Midbrain (tissue), 1 donor: ENCODE measurements around the gene LAMC1.

Experiments used
- DNase-seq: peaks from one replicate; lab custom pipeline; 2025; lab: John Stamatoyannopoulos, UW

The LAMC1 gene

DNA sequence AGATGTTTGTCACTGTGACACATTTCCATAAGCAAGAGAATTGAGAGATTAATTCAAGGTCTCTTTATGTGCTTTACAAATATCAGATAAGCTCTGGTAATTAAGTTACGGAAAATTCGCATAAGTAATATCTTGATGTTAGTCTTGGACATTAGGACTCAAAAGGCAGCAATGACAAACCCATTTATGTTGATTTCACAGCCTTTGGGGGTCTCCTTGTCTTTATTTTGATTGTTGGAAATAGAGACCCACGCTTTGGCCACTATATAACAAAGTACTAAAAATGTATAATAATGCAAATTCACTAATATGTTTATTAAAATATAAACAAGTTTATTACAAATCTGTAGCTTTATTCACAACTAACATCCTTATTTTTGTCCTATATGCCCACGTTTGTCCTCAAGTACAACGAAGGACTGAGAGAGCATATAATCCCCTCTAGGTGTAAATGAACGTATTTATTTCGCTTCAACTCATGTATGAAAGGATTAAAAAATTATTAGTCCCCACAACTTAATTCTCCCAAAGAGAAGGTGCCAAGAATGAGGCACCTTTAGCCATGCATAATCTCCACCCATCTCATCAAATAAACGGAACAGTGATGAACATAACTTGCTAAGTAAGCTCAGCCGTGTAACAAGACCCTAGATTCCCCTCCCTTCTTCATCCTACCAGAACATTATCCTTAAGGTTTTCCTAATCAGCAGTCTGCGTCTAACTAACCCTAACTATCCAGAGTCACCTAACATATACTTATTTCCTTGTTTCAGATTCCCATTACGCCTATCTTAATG is 1.6 kb upstream of the LAMC1 start:
- no peak for DNase-seq

DNA sequence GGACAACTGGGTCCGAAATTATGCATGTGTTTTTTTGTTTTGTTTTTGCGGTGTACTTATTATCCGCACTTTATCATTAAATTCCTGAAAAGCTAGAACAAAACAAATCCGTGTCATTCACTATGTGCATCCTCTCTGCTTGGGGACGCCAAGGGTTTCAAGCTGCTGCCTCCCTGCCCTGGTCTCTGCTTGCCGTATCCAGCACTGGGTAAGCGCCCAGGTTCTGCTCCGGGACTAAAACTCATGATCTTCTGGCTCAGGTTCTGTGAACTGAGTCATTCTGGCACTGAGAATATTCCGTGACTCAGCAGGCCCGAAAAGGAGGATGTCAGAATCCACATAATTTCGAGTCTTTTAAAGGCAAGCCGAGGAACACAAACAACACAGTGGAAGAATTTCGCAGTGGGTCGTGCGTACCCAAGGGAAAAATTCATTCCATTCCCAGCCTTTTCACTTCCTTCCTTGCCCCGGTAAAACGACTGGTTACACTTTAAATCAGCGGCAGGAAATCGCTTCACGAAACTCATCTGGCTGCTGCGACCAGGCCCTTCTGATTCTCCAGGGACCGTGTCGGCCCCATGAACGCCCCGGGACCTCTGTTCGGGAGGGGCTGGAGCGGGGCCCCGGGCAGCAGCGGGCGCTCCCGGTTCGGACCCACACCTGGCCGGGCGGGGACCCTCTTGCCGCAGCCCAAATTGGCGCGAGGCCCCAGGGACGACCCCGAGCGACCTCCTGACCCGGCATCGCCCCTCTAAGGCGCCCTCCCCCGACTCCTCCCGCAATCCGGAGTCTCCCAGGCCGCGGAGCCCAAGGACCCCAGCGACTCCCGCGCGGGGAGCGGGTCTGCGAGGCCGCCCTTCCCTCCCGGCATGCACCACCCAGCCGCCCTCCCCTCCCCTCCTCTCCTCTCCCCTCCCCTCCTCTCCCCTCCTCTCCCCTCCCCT is 746 bp upstream of the LAMC1 start:
- peak; percentile 76 for DNase-seq

DNA sequence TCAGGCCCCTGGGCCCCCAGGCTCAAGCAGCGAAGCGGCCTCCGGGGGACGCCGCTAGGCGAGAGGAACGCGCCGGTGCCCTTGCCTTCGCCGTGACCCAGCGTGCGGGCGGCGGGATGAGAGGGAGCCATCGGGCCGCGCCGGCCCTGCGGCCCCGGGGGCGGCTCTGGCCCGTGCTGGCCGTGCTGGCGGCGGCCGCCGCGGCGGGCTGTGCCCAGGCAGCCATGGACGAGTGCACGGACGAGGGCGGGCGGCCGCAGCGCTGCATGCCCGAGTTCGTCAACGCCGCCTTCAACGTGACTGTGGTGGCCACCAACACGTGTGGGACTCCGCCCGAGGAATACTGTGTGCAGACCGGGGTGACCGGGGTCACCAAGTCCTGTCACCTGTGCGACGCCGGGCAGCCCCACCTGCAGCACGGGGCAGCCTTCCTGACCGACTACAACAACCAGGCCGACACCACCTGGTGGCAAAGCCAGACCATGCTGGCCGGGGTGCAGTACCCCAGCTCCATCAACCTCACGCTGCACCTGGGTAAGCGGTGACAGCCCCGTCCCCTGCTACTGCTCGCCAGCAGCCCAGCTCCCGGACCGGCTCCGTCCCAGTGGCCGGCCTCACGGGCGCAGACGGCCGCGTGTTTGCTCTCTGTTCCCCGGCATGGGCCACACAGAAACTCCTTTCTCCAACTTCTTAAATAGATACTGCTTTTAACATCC is 539 bp downstream of the LAMC1 start:
- DNase-seq: no peak

DNA sequence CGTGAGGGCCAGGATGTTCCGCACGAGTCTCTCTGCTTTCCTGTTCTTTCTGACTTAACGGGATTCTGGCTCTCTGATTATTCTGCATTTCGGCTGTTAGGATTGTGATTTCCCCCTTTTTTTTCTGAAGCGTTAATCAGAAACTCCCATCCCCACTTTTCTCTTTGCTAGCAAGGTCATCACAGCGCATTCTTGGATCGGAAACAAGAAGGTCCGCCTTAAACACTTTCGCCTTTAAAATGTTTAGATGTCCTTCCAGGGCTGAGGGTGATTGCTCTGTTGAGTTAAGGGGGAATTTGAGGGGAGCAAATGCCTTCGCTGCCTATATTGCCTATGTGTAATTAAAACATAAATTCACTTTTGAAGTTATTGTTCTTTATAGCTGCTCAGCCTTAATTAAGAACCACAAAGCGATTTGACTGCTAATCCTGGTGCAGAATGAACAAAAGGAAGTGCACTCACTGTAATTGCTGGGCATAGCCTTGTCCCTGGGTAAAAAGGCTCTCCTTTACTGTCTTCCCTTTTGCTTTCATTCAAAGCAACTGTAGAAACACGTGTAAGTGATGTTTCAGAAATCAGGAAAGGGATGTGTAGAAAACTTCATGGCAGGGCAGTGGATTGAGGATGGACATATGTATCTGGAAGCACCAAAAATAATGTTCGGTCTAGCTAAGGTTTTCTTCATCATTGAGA is 1.2 kb downstream of the LAMC1 start:
- no peak for DNase-seq

DNA sequence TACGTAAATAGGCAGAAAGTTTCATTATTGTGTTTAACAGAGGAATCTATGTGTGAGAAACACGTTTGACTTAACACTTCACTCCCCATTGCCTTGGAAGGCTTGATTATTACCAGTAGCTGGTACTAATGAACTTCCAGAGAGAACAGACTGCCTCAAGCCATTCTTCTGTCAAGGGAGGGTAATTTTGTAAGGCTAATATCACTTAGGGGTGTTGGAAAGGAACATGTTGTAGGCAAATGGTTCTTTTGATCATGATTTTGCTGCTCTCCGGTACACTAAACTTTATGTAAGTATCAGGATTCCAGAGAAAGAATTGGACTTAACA is 1.8 kb downstream of the LAMC1 start:
- no peak for DNase-seq

DNA sequence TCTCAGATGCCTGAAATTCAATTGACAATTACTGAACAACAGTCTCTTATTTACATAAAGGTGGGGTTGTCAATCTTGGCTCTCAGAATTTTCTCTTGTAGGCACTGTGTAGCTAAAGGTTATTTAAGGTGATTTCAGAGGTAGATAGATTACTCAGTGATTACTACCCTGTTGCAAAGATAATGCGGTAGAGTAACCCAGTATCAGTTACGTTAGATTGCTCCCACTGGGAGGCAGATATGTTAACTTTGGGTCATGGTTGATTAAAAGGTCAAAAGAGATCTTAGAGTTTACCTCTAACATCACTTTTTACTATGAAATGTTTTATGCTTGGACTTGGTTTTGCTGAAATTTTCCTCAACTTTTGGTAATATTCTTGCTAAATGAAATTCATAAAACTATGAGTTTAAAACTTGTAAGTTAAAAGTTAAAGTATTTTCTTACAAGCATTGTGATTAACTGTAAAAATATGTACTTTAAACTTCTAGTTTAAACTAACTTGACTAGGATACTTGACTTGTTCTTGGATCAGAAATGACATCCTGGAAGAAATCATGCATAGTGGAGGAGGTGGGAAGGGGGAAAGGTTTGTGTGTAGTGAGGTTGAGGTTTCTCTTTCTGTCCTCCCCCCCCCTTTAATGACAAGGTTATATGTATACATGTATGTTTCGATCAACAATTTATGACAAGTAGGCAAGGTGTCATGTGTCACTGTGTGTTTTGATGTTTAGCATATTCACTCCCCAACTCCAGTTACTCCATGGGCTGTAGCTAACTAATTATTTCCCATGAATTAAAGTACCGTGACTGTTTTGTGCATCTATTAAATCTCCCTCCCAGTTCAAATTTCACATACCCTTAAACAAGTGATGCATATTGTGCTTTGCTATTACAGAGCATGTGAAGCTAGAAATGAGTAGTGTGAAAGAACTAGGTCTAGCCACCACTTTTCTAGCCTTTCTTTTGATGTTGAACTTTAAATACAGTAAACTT is 2.9 kb downstream of the LAMC1 start:
- no peak for DNase-seq

DNA sequence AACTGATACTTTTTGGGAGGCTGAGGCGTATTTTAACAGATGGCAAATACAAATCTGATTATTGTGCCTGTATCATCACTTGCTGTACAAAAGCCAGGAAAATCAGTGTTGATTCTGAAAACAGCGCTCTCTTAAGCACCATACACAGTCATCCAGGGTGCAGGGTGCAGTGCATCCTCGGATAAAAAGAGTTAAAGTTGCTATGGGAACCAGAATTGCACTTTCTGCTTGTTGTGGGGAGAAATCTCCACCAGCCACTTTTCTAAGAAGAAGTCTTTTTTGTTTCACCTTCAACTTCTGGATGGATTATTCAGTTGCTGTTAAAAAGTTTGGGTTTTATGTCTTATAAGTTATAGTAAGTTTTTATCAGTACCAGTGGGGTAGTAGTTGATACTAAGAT is 3.8 kb downstream of the LAMC1 start:
- no peak for DNase-seq

DNA sequence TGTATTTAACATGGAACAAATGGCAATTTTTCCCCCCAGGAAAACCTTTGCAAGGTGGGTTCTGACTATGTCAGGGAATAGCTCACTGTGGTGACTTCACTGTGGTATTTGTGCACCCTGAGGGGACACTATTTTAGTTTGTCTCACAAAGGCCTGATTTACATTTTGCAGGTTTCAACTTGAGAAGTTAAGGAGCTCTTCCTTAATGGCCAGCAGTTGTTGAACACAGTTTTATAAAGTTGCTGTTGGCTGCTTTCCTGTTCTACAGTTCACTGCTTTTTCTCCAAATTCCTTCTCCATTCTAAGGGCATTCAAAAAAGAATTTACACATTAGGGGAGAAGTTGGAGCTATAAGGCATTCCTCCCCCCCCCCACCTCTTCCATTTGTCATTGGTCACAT is 4.6 kb downstream of the LAMC1 start:
- no peak for DNase-seq

DNA sequence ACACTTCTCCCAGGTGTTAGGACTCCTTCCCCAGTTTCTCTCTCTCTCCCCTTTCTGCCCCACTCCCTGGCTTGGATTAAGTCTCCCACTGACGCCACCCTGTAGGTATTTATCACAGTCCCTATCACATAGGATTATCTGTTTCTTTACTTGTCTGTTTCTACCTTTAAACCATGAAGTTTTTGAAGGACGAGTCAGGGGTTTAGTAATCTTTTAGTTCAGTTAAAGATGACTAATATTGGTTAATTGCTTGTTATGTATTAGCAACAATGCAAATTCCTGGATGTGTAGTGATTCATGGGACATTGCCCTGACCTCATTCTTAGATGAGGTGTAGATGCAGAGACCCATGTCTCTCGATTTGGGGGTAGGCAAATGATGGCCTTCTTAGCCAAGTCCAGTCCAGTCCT is 6.4 kb downstream of the LAMC1 start:
- no peak for DNase-seq

DNA sequence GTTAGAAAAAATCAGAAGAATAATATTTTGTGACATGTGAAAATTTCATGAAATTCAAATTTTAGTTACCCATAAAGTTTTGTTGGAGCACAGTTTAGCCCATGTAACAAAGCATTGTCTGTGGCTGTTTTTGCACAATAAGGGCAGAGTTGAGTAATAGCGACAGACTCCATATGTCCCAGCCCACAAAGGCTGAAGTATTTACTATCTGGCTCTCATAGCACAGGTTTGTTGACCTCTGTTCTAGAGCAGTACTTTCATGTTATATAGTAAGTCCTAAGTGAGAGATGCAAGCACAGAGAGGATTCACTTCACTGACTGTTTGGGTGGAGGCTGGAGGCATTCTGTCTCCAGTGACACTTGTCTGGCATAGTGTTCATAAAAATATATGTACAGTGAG is 6.8 kb downstream of the LAMC1 start:
- no peak for DNase-seq

DNA sequence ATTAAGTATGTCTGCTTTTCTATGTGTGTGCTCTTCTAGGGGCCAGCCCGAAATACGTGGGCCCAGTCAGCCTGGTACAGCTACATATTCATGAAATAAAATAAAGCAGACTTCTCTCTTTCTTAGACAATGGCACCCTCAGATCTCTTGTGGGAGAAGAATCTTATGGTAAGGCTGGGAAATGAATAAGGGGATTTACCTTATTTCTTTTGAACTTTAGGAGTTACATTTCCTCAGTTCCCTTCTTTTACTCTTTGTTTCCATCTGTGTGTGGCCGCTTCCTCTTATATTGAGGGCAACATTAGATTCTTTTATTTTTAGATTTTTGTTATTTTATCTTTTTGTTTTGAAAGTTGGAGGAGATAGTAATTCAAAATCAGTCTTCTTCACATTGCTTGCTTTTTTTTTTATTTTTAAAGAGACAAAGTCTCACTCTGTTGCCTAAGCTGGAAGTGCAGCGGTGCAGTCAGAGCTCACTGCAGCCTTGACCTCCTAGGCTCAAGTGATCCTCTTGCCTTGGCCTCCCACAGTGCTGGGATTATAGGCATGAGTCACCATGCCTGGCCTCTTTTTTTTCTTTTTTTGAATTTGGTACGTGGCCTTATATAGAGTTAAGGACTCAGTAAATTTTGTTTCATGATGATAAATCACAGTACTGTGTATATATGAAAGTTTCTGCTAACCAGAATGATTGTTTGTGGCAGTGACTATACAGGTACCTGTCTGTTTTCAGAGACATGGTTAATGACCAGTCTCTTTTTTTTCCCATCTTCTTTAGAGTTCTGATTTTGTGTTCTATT is 9.1 kb downstream of the LAMC1 start:
- no peak for DNase-seq

DNA sequence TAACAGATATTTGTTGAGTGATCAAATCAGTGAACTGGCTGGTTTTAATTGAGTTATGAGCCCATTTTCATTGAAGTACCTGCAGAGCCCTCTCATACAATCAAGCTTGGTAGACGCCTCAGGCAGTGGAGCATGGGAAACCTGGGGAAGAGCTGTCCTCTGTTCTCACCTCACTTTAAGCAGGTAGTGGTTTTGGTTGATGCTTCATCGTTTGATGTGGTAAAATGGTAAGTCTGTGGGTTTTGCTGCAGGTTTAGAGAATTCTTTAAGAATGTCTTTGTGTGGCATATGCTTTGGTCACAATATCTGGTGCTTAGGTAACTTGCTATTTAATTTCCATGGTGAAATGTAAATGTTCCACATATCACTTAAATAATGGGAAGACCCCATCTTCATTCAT is 10.0 kb downstream of the LAMC1 start:
- no peak for DNase-seq

DNA sequence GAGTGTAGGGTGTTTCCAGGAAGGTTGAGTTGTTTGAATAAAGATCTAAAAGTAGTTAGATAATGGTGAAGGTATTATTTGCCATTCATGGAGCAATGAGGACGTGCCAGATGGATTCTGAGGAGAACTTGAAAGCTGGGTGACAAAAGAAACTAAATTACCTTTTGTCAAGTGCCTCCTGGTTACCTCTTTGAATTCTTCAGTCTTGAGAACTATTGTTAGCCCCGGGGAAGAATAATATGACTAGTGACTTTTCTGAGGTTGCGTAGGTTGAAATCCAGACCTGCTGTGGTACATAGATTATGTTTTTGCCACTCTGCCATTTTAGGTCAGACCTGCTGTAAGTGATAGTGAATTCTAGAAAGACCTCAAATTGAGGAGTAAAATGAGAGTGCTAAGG is 11.5 kb downstream of the LAMC1 start:
- DNase-seq: no peak

DNA sequence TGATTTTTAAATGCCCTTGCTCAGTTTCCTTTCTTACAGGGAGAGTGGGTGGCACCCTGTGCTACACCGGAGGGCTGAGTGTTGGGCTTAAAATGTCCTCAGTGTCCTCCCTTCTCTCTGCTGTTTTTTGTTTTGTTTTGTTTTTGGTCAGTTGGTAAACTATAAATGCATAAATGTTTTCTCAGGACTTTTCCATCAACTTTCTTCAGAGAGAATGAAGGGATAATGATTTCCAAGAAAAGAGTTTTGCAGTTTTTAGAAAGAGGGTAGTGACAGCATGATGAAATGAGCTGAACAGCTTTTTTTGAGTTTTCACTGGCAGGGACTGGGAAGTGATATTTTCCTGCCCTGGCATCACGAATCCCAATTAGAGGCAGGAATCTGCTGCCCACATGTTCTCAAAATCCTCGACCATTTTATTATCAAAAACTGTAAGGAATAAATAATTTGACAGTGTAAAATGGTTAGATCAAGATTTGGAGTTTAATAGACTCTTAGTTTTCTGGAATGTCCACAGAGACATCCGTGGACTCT is 15.2 kb downstream of the LAMC1 start:
- no peak for DNase-seq

DNA sequence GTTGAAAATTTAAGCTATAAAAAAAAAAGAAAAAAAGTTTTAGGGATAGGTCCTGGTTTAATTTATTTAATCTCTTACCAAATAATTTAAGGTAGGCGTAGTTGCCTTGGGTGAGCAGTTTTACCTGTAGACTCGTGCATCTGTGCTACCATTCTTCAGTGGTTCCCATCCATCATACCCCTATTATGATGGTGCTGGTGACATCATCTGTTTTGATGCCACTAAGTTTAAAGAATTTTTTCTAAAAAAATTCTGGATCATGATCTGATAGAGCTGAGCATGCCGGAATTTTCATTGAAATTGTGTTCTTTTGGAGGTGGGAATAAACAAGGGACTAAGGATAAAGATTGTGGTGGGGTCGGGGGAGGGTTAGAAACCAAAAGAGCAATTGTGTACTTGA is 15.7 kb downstream of the LAMC1 start:
- no peak for DNase-seq

DNA sequence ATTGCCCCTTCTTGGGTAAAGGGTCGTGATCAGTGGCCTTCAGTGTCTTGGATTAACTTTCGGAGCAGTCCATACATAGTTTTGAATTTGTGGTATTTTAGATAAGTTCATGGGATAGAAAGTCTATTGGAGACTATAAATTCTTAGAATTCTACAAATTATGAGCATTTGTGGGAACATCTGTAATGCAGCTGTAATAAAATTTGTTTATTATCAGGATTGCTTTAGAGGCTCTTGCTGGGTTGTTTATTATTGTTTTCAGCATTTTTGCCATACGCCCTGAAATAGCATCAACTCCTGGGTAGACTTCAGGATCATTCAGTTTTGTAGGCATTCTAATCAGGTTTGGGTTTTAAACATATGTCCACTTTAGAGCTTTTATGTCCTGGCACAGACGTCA is 16.1 kb downstream of the LAMC1 start:
- DNase-seq: no peak

DNA sequence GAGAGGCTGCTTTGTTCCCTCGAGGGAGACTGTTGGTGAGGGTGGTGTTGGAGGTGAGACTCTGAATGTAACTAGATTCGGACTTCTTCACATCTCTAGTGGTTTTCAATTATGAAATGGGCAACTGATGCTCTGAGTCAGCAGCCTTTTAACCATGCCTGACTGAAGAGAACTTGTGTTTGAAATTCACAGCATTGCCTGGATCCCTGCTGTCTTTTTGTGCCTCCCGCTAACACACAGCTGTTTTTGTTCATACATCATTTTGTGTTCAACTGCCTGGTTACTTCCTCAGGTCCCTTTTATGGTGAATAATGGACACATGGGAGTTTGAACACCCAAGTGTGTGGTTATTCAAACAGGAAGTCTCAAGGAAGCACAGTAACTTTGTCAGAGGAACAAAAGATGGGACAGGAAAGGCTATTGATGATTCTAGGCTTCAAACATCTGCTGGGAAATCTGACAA is 16.8 kb downstream of the LAMC1 start:
- DNase-seq: no peak

DNA sequence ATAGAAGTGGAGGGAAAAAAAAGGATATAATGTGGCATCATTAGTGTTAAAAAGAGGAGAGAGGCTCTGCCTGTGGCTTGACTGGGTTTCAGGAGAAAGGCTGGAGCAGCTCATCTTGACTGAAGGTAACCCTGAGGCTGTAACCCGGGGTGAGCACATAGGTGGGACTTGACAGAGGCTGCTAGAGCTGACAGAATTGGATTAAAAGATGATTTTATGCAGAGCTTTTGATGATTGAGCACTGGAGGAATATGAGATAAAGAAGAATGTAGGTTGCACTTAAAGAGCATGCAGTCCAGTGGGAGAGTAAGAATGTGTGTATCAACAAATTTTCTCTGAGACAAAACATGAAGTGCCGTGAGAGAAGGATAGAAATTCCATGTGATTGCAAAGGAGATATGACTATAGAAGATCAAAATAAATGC is 17.3 kb downstream of the LAMC1 start:
- no peak for DNase-seq

DNA sequence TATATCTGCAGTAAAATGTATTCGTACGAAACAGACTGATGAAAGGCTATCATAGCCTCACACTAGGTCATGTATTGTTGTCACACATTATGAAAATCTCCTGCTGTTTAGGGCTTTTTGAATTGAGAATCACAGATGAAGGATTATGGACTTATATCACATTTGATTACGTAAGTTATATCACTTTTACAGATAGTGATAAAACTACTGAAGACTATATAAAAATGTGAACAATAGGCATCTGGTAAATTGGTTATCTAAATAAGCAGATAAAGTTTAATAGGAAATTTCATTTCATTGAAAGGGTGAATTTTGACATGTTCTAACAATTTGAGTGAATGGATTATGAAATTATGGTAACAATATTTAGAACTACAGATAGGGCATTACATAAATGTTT is 20.0 kb downstream of the LAMC1 start:
- no peak for DNase-seq
